ENCODE measurements around the gene DCP2.

DCP2 gene

DNA sequence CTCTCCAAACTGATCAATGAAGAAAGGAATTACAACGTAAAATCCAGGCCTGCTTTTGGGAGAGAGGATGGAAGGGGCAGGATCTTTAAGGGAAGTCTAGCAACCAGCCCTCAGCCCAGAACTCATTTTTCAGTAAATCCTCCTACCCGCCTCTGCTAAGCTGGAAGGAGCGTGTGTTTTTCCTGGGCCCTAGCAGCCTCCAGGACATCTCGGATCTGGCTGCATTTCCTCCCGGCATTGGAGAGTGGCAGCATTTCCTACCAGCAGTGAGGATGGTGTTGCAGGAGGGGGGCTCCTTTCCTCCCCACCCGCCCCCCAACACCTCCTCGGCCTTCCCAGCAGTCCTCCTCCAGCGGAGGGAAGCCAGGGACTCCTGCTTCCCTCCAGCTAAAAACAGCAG is 54.5 kb downstream of the DCP2 start:
- no peak overlapping the region for H3K27ac ChIP-seq
- no peak for TF ChIP-seq ZFX (IDR thresholded peaks at IDR 0.05)
- TF ChIP-seq CTCF (conservative IDR thresholded peaks at IDR 0.05): no peak

DNA sequence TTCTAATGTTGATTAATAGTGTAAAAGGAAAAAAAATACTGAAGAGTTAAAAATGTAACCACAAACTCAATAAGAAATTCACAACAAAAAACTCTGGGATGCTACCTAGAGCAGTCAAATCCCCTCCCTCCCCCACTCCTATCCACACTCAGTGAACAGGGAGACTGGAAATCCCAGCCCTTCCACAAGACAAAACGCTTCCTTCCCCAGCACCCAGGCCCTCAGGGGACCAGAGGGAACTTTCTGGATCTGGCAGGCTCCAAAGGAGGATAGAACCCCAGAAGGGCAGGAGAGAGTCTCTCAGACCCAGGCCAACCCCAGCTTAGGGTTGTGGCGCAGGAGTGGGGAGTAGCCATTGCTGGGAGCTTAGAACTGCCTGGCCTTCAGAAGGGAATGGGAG is 55.0 kb downstream of the DCP2 start:
- H3K27ac ChIP-seq: no peak overlapping the region
- TF ChIP-seq ZFX (IDR thresholded peaks at IDR 0.05) (no peak), CTCF (conservative IDR thresholded peaks at IDR 0.05) (no peak)

GRCh38 chr5:113034182-113034773 is 57.7 kb downstream of the DCP2 start:
- TF ChIP-seq ZFX (IDR thresholded peaks at IDR 0.05): no peak
- H3K27ac ChIP-seq: no peak overlapping the region

DNA sequence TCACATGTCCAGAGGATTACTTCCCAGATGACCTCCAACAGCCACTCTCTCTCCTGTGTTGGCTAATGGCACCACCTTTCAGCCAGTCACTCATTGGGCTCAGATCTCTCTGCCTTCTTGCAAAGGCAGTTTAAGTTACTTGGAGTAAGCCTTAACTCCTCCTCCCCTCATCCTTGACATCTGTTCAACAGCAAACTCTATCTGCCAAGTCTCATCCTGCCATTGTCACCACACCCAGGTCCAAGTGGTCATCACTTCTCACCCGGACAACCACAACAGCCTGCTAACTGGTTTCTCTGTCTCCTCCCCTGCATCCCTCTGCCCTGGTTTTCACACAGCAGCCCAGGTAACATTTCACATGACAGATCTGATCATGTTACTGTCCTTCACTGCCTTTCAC is 58.5 kb downstream of the DCP2 start:
- no peak overlapping the region for H3K27ac ChIP-seq
- TF ChIP-seq ZFX (IDR thresholded peaks at IDR 0.05): no peak
- no peak for TF ChIP-seq CTCF (conservative IDR thresholded peaks at IDR 0.05)

DNA sequence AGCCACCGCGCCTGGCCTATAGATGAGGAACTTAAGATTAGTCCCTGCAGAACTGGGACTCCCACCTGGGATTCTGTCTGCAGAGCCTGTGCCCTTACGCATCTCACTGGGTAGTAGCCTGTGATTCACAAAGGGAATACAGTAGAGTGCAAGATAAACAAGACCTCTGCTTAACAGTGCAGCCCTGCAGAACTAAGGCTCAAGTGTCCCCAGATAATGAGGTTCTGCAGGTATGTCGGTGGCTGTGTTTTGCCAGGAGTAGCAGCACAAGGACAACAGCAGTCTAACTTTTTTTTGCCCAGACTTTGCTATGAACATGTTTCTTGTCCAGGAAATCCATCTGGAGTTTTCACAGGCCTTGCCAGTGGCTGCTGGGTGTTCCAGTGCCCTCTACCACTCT is 59.7 kb downstream of the DCP2 start:
- TF ChIP-seq CTCF (conservative IDR thresholded peaks at IDR 0.05) (no peak), ZFX (IDR thresholded peaks at IDR 0.05) (no peak)
- H3K27ac ChIP-seq: no peak overlapping the region

DNA sequence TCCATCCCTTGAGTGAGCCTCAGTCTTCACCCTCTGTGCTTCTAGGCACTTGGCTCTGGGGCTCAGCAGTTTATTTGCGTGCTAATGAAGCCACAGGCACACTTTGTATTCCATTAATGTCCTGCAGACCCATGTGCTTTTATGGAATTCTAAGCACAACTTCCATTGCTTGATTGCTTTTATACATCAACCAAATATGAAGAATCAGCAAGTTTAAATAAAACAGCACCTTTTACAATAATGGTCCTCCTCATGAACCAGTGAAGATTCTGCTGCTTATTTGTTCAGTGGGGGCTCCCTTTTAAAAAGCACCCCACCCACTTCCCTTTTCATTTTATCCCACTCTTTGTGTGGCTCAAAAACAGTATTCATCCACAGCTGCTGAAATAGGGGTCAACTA is 60.2 kb downstream of the DCP2 start:
- TF ChIP-seq CTCF (conservative IDR thresholded peaks at IDR 0.05) (no peak), ZFX (IDR thresholded peaks at IDR 0.05) (no peak)
- H3K27ac ChIP-seq: no peak overlapping the region

GRCh38 chr5:113038136-113038535 is 61.5 kb downstream of the DCP2 start:
- TF ChIP-seq ZFX (IDR thresholded peaks at IDR 0.05) (no peak), CTCF (conservative IDR thresholded peaks at IDR 0.05) (no peak)
- no peak overlapping the region for H3K27ac ChIP-seq

GRCh38 chr5:113038714-113039113 is 62.1 kb downstream of the DCP2 start:
- TF ChIP-seq CTCF (conservative IDR thresholded peaks at IDR 0.05): no peak
- TF ChIP-seq ZFX (IDR thresholded peaks at IDR 0.05): no peak
- no peak overlapping the region for H3K27ac ChIP-seq

Measured in C4-2B (cell line).